Osteoblast (primary cell): Measurements from ENCODE around the gene SREBF2. TPM values are rescaled to one million over a fixed set of nuclear protein-coding genes. Genes with fewer than 3 reads are reported as not detected.

Source experiments
- DNase-seq: peaks from one replicate; pipeline ENCODE4 v3.0.0; 2011; ENCODE audit warnings: low spot score, mixed read lengths; ENCODE audit not compliant: insufficient read length; ENCODE audit errors: missing footprints
- H2AFZ ChIP-seq: 2 replicates; pipeline ENCODE4 v1.6.0; 2011; ENCODE audit warnings: mild to moderate bottlenecking, low read length
- H3K27ac ChIP-seq: 2 replicates; pipeline ENCODE4 v1.5.1; 2011; ENCODE audit warnings: mild to moderate bottlenecking, low read depth, low read length, moderate library complexity
- H3K27me3 ChIP-seq: 2 replicates; pipeline ENCODE4 v1.6.0; 2012; ENCODE audit warnings: mild to moderate bottlenecking, control low read depth, inconsistent platforms, low read length, moderate library complexity; ENCODE audit not compliant: insufficient read depth
- H3K36me3 ChIP-seq: 2 replicates; pipeline ENCODE4 v1.5.1; 2011; ENCODE audit warnings: mild to moderate bottlenecking, low read length, control low read depth, moderate library complexity; ENCODE audit not compliant: insufficient read depth
- H3K4me1 ChIP-seq: 2 replicates; pipeline ENCODE4 v1.5.1; 2011; ENCODE audit warnings: mild to moderate bottlenecking, low read length, control low read depth, moderate library complexity; ENCODE audit not compliant: insufficient read depth
- H3K4me2 ChIP-seq: 2 replicates; pipeline ENCODE4 v1.6.0; 2011; ENCODE audit warnings: mild to moderate bottlenecking, low read length; ENCODE audit not compliant: insufficient read depth
- H3K4me3 ChIP-seq: fragments of 200-600 bp; sonication (generic); 3 replicates; pipeline ENCODE4 v1.5.1; 2012; ENCODE audit warnings: mild to moderate bottlenecking, low read length, inconsistent platforms; ENCODE audit not compliant: insufficient read depth
- H3K79me2 ChIP-seq: 2 replicates; pipeline ENCODE4 v1.6.0; 2012; ENCODE audit warnings: mild to moderate bottlenecking, low read length, control low read depth, inconsistent platforms; ENCODE audit not compliant: insufficient read depth
- H3K9me3 ChIP-seq: 2 replicates; pipeline ENCODE4 v1.5.1; 2011; ENCODE audit warnings: low read depth, low read length, control low read depth
- H4K20me1 ChIP-seq: 2 replicates; pipeline ENCODE4 v1.6.0; 2012; ENCODE audit warnings: mild to moderate bottlenecking, low read length, control low read depth; ENCODE audit not compliant: insufficient read depth
- total RNA-seq: library from RNA; depleted of rRNA; stranded (reverse); fragments of >200 nt; gene quantifications from 2 replicates; pipeline ENCODE4 v1.2.3, GENCODE V29; 2012
- TF ChIP-seq, protein P1 (sequence below): IDR thresholded peaks from 2 replicates; pipeline ENCODE4 v1.5.1; 2011; ENCODE audit warnings: mild to moderate bottlenecking, low read depth, low read length, moderate library complexity; ENCODE audit errors: extremely low read depth

The SREBF2 gene
- total RNA-seq, 1 donor, result 80.3 TPM

DNA sequence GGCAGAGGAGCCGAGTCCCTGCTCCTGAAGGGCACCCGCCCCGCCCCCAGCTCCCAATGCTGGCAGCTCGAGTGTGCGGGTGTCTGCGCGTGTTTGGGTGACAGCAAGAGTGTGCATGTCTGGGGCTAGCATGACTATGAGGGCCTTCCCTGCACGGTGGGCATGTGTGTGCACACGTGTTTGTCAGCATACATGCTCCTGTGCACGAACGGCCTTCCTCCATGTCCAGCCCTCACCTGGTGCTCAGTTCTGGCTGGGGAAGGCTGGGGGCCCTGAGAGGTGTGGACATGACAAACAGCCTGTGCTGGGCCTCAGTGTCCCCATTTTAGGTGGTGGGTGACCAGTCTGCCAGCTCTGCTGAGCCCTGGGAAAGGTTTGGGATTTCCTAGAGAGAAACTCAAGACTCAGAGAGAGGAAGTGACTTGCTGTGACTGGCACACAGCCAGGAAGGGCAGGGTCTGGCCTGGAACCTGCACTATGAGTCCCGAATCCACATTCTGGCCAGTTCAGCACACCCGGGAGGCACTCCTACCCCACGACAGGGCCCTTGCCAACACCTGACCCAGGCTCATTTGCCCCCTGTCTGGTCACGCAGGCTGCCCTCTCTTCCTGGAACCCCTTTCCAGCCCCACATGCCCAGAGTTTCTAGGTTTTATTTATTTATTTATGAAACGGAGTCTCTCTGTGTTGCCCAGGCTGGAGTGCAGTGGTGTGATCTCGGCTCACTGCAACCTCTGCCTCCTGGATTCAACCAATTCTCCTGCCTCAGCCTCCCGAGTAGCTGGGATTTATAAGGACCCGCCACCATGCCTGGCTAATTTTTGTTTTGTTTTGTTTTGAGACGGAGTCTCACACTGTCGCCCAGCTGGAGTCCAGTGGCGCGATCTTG is 85.2 kb downstream of the SREBF2 start:
- Histone ChIP-seq H4K20me1 (no peaks in the 10 kb centered on the region), H3K36me3 (no peaks in the 10 kb centered on the region), H3K4me1 (peaks cover 10% of the 10 kb centered on the region), H3K4me3 (no peak overlapping the region), H3K27ac (no peak overlapping the region), H2AFZ (no peak overlapping the region), H3K9me3 (no peaks in the 10 kb centered on the region), H3K27me3 (peaks cover 37% of the 10 kb centered on the region), H3K79me2 (no peaks in the 10 kb centered on the region), H3K4me2 (no peak overlapping the region)
- peak; percentile 92 for DNase-seq
- TF ChIP-seq, protein P1, sequence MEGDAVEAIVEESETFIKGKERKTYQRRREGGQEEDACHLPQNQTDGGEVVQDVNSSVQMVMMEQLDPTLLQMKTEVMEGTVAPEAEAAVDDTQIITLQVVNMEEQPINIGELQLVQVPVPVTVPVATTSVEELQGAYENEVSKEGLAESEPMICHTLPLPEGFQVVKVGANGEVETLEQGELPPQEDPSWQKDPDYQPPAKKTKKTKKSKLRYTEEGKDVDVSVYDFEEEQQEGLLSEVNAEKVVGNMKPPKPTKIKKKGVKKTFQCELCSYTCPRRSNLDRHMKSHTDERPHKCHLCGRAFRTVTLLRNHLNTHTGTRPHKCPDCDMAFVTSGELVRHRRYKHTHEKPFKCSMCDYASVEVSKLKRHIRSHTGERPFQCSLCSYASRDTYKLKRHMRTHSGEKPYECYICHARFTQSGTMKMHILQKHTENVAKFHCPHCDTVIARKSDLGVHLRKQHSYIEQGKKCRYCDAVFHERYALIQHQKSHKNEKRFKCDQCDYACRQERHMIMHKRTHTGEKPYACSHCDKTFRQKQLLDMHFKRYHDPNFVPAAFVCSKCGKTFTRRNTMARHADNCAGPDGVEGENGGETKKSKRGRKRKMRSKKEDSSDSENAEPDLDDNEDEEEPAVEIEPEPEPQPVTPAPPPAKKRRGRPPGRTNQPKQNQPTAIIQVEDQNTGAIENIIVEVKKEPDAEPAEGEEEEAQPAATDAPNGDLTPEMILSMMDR, result no peak

GRCh38 chr22:41919357-41920224 is 86.7 kb downstream of the SREBF2 start:
- H2AFZ ChIP-seq, result peak overlapping the region; percentile 82
- DNase-seq, result peak; percentile 97

GRCh38 chr22:41920271-41920976 is 87.5 kb downstream of the SREBF2 start:
- DNase-seq, result peak; percentile 78
- Histone ChIP-seq H3K4me3 (peak overlapping the region; percentile 73), H2AFZ (peak overlapping the region; percentile 62)

More at GRCh38 chr22:41919357-41920224, 86.7 kb downstream of the SREBF2 start:
- H3K4me2 ChIP-seq, result peak overlapping the region; percentile 89
- peaks cover 26% of the 10 kb centered on the region for H3K27me3 ChIP-seq
- TF ChIP-seq, protein P1, result no peak
- H3K9me3 ChIP-seq, result no peaks in the 10 kb centered on the region
- no peaks in the 10 kb centered on the region for H3K79me2 ChIP-seq
- peaks cover 10% of the 10 kb centered on the region for H3K4me1 ChIP-seq
- H4K20me1 ChIP-seq, result no peaks in the 10 kb centered on the region
- peak overlapping the region; percentile 73 for H3K4me3 ChIP-seq
- no peaks in the 10 kb centered on the region for H3K36me3 ChIP-seq
- no peak overlapping the region for H3K27ac ChIP-seq

More at GRCh38 chr22:41920271-41920976, 87.5 kb downstream of the SREBF2 start:
- Histone ChIP-seq H3K79me2 (no peaks in the 10 kb centered on the region), H4K20me1 (no peaks in the 10 kb centered on the region), H3K27ac (no peak overlapping the region), H3K4me2 (peak overlapping the region; percentile 89), H3K9me3 (no peaks in the 10 kb centered on the region), H3K36me3 (no peaks in the 10 kb centered on the region), H3K4me1 (peaks cover 10% of the 10 kb centered on the region), H3K27me3 (peaks cover 23% of the 10 kb centered on the region)
- TF ChIP-seq, protein P1, result no peak
